ENCODE data around the gene PAX8.

PAX8 gene

GRCh38 chr2:113220970-113221708 lies 57.6 kb downstream of the PAX8 start:
- DNase-seq (ENCODE audit: low read depth in 2 of 2), result no peak

- DNase-seq (ENCODE audit: low read depth in 2 of 2), result no peak
These were observed 58.7 kb downstream of the PAX8 start for GRCh38 chr2:113219889-113220641.

GRCh38 chr2:113219525-113219888 lies 59.2 kb downstream of the PAX8 start:
- DNase-seq (ENCODE audit: low read depth in 2 of 2), result no peak

- no peak for DNase-seq (ENCODE audit: low read depth in 2 of 2)
These were observed 59.7 kb downstream of the PAX8 start for GRCh38 chr2:113219092-113219441.

- no peak for DNase-seq (ENCODE audit: low read depth in 2 of 2)
These were observed 60.2 kb downstream of the PAX8 start for GRCh38 chr2:113218283-113219091.

GRCh38 chr2:113217455-113218282 lies 61.1 kb downstream of the PAX8 start:
- no peak for DNase-seq (ENCODE audit: low read depth in 2 of 2)

GRCh38 chr2:113216891-113217454 lies 61.7 kb downstream of the PAX8 start:
- DNase-seq (ENCODE audit: low read depth in 2 of 2), result no peak

- DNase-seq (ENCODE audit: low read depth in 2 of 2), result no peak
These were observed 62.4 kb downstream of the PAX8 start for GRCh38 chr2:113216321-113216720.

- DNase-seq (ENCODE audit: low read depth in 2 of 2), result no peak
These were observed 63.7 kb downstream of the PAX8 start for GRCh38 chr2:113215056-113215455.

- no peak for DNase-seq (ENCODE audit: low read depth in 2 of 2)
These were observed 64.6 kb downstream of the PAX8 start for GRCh38 chr2:113214141-113214540.

- no peak for DNase-seq (ENCODE audit: low read depth in 2 of 2)
These were observed 65.4 kb downstream of the PAX8 start for GRCh38 chr2:113213061-113213930.

GRCh38 chr2:113212245-113213060 lies 66.3 kb downstream of the PAX8 start:
- no peak for DNase-seq (ENCODE audit: low read depth in 2 of 2)

GRCh38 chr2:113211226-113212105 lies 67.3 kb downstream of the PAX8 start:
- no peak for DNase-seq (ENCODE audit: low read depth in 2 of 2)

- no peak for DNase-seq (ENCODE audit: low read depth in 2 of 2)
These were observed 69.0 kb downstream of the PAX8 start for GRCh38 chr2:113209646-113210171.

- no peak for DNase-seq (ENCODE audit: low read depth in 2 of 2)
These were observed 69.6 kb downstream of the PAX8 start for GRCh38 chr2:113209011-113209645.

GRCh38 chr2:113208396-113208795 lies 70.3 kb downstream of the PAX8 start:
- no peak for DNase-seq (ENCODE audit: low read depth in 2 of 2)

- no peak for DNase-seq (ENCODE audit: low read depth in 2 of 2)
These were observed 71.7 kb downstream of the PAX8 start for GRCh38 chr2:113207021-113207420.

- no peak for DNase-seq (ENCODE audit: low read depth in 2 of 2)
These were observed 72.5 kb downstream of the PAX8 start for GRCh38 chr2:113206251-113206650.

All from stimulated activated CD8-positive, alpha-beta memory T cell treated with anti-CD3 and anti-CD28 coated beads, Interleukin-7, amount 100 ng/mL, for 1 hour (primary cell).